Neutrophil (primary cell): Measurements from ENCODE around the gene LSM11.

Experiments
- H3K27ac ChIP-seq: fragments of 200-600 bp; sonication (generic); 2 replicates; pipeline ENCODE4 v1.5.1; 2016; ENCODE audit warnings: mild to moderate bottlenecking, moderate library complexity
- H3K27me3 ChIP-seq: fragments of 200-600 bp; sonication (generic); 2 replicates; pipeline ENCODE4 v1.6.0; 2016; ENCODE audit warnings: mild to moderate bottlenecking
- H3K36me3 ChIP-seq: fragments of 200-600 bp; sonication (generic); 2 replicates; pipeline ENCODE4 v1.5.1; 2017
- H3K4me1 ChIP-seq, 2 experiments: fragments of 200-600 bp in 1 of 2; sonication (generic) in 1 of 2; 1 replicate in 1 of 2; 2 replicates in 1 of 2; pipeline versions ENCODE4 v1.5.1 to v1.6.1; 2013 to 2016; ENCODE audit warnings: low read depth in 1 of 2, low read length in 1 of 2, mild to moderate bottlenecking in 1 of 2, moderate library complexity in 1 of 2; ENCODE audit not compliant: control insufficient read depth in 1 of 2, insufficient read depth in 1 of 2
- H3K4me3 ChIP-seq, 2 experiments: fragments of 200-600 bp in 1 of 2; sonication (generic) in 1 of 2; 1 replicate in 1 of 2; 2 replicates in 1 of 2; pipeline ENCODE4 v1.5.1; 2013 to 2016; ENCODE audit warnings: low read depth in 1 of 2, low read length in 1 of 2, mild to moderate bottlenecking in 1 of 2, moderate library complexity in 1 of 2
- H3K9me3 ChIP-seq: fragments of 200-600 bp; sonication (generic); 2 replicates; pipeline ENCODE4 v1.5.1; 2016
- TF ChIP-seq, protein P1 (sequence below): fragments of 200-600 bp; sonication (generic); IDR thresholded peaks from 2 replicates; pipeline ENCODE4 v1.5.1; 2016; ENCODE audit warnings: antibody characterized with exemption

LSM11 gene

DNA sequence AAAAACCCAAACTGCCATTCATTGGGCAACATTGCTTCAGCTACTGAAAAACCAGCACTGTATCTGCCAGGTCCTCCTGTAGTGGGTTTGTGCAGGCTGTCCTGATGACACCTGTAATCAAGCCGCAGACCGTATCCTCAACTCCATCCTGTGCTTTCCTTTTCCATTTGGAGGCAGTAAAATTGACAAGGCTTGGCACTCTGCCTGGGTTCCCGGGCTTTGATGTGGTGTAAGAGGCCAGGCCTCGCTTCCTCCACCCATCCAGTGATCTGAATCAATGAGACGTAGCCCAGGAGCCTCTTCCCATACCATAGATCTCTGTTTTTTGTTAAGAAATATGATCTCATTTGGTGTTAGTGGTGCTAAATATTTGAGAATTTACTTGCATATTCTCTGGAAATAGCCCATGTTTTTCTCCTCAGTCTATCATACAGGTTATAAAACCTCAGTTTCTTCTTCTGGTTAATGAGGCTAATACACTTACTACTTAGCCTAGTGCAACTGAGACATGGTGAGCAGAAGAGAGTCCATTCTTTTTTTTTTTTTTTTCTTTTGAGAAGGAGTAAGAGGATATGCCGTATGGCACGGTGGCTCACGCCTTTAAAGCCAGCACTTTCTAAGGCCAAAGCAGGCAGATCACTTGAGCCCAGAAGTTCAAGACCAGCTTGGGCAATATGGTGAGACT lies 34.8 kb downstream of the LSM11 start:
- Histone ChIP-seq H3K27me3 (no peaks in the 10 kb centered on the region), H3K4me3 (no peak overlapping the region), H3K9me3 (no peaks in the 10 kb centered on the region), H3K27ac (no peak overlapping the region), H3K4me1 (no peaks in the 10 kb centered on the region), H3K36me3 (peaks cover 5% of the 10 kb centered on the region)
- TF ChIP-seq, protein P1, sequence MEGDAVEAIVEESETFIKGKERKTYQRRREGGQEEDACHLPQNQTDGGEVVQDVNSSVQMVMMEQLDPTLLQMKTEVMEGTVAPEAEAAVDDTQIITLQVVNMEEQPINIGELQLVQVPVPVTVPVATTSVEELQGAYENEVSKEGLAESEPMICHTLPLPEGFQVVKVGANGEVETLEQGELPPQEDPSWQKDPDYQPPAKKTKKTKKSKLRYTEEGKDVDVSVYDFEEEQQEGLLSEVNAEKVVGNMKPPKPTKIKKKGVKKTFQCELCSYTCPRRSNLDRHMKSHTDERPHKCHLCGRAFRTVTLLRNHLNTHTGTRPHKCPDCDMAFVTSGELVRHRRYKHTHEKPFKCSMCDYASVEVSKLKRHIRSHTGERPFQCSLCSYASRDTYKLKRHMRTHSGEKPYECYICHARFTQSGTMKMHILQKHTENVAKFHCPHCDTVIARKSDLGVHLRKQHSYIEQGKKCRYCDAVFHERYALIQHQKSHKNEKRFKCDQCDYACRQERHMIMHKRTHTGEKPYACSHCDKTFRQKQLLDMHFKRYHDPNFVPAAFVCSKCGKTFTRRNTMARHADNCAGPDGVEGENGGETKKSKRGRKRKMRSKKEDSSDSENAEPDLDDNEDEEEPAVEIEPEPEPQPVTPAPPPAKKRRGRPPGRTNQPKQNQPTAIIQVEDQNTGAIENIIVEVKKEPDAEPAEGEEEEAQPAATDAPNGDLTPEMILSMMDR: no peak

DNA sequence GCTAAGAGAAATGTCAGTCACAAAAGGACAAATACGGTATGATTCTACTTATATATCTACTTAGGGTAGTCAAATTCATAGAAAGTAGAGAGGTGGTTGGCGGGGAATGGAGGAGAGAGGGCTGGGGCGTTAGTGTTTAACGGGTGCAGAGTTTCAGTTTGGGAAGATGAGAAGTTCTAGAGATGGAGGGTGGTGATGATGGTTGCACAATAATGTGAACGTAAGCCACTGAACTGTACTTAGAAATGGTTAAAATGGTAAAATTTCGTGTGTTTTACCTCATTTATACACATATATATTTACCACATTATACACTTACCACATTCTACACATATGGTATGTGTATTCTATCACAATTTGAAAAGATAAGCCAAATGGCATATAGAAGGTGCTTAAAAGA lies 35.7 kb downstream of the LSM11 start:
- Histone ChIP-seq H3K27ac (no peak overlapping the region), H3K4me3 (no peak overlapping the region), H3K9me3 (no peaks in the 10 kb centered on the region), H3K4me1 (no peaks in the 10 kb centered on the region), H3K27me3 (no peaks in the 10 kb centered on the region), H3K36me3 (peaks cover 12% of the 10 kb centered on the region)
- TF ChIP-seq, protein P1: no peak

DNA sequence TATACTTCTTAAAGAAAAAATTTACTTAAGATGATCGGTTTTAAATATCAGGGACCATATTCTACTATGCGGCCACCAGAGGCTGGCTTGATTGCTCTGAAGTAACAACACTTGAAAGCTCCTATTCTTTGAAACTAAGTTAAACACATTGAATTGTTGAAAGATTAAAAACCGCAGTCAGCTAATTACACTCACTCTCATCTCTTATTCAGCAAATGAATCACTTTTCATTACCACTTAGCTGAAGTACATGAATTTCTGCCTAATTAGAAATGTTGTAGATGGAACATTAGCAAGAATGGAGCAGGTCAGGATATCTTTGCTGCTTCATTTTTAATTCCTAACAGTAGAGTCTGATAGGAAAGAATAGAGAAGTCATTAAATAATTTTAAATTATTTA lies 42.3 kb downstream of the LSM11 start:
- TF ChIP-seq, protein P1: no peak
- no peaks in the 10 kb centered on the region for H3K9me3 ChIP-seq
- peaks cover 69% of the 10 kb centered on the region for H3K36me3 ChIP-seq
- no peak overlapping the region for H3K27ac ChIP-seq
- H3K4me3 ChIP-seq: no peak overlapping the region
- no peaks in the 10 kb centered on the region for H3K27me3 ChIP-seq
- no peaks in the 10 kb centered on the region for H3K4me1 ChIP-seq

DNA sequence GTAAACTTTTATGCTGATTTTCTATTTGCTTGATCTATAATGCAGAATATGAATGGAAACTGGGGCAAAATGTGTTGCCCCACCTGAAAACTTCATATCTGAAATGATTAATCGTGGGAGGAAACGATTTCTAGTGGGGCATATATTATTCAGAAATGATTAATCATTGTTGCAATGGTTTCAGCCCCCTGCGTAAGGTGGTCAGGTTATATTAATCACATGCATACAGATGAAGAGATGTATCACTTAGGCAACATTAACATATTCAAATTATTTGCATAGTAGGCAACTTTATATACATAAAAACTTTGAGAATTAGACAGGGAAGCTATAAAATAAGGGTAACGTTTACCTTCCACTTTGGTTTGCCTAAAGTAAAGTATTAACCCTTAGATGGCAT lies 49.8 kb downstream of the LSM11 start:
- H3K27me3 ChIP-seq: no peaks in the 10 kb centered on the region
- TF ChIP-seq, protein P1: no peak

DNA sequence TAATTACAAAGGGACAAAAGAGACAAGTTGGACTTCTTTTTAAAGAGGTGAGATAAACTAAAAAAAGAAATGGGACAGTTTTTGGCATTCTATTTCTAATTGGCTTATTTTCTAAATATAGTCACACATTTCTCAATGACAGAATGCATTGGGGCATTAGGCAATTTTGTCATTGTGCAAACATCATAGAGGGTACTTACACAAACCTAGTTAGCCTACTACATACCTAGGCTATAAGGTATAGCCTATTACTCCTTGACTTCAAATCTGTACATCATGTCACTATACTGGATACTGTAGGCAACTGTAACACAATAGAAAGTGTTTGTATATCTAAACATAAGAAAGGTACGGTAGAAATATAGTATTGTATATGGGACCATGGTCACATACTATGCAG lies 56.1 kb downstream of the LSM11 start:
- Histone ChIP-seq H3K27me3 (no peaks in the 10 kb centered on the region), H3K27ac (no peak overlapping the region), H3K4me1 (peaks cover 8 to 12% of the 10 kb centered on the region in 2 experiments), H3K9me3 (no peaks in the 10 kb centered on the region), H3K4me3 (no peak overlapping the region), H3K36me3 (peaks cover 68% of the 10 kb centered on the region)
- TF ChIP-seq, protein P1: no peak

More for the DNA sequence above, 49.8 kb downstream of the LSM11 start:
- H3K36me3 ChIP-seq: peaks cover 82% of the 10 kb centered on the region
- no peaks in the 10 kb centered on the region for H3K4me1 ChIP-seq
- no peak overlapping the region for H3K4me3 ChIP-seq
- H3K27ac ChIP-seq: no peak overlapping the region
- no peaks in the 10 kb centered on the region for H3K9me3 ChIP-seq
